Measurements from ENCODE around the gene AHCY. TPM values are rescaled to one million over a fixed set of nuclear protein-coding genes. Genes with fewer than 3 reads are reported as not detected.

The AHCY gene
- total RNA-seq, 1 donor from 2014 or later, result 59.6 TPM

DNA sequence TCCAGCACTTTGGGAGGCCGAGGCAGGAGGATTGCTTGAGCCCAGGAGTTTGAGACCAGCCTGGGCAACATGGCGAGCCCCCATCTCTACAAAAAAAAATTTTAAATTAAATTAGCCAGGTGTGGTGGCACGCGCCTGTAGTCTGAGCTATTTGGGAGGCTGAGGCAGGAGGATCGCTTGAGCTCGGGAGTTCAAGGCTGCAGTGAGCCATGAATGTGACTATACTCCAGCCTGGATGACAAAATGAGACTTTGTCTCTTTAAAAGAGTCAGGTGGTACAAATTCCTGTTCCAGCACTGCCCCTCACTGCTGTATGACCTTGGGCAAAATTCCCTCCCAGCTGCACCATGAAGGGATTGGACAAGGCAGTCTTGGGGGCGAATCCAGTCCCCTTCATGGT is 28.5 kb downstream of the AHCY start:
- TF ChIP-seq, protein P1, sequence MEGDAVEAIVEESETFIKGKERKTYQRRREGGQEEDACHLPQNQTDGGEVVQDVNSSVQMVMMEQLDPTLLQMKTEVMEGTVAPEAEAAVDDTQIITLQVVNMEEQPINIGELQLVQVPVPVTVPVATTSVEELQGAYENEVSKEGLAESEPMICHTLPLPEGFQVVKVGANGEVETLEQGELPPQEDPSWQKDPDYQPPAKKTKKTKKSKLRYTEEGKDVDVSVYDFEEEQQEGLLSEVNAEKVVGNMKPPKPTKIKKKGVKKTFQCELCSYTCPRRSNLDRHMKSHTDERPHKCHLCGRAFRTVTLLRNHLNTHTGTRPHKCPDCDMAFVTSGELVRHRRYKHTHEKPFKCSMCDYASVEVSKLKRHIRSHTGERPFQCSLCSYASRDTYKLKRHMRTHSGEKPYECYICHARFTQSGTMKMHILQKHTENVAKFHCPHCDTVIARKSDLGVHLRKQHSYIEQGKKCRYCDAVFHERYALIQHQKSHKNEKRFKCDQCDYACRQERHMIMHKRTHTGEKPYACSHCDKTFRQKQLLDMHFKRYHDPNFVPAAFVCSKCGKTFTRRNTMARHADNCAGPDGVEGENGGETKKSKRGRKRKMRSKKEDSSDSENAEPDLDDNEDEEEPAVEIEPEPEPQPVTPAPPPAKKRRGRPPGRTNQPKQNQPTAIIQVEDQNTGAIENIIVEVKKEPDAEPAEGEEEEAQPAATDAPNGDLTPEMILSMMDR (IDR thresholded peaks at IDR 0.05), result no peak
- Histone ChIP-seq H3K27me3 (no peaks in the 10 kb centered on the region), H3K4me3 (no peak overlapping the region), H3K9me3 (no peaks in the 10 kb centered on the region), H3K36me3 (peaks cover 8% of the 10 kb centered on the region), H3K4me1 (no peaks in the 10 kb centered on the region), H3K27ac (no peak overlapping the region)
- ATAC-seq, result no peak
- intact Hi-C loops (cut with DNase I), result no loop called here
- no peak for DNase-seq

DNA sequence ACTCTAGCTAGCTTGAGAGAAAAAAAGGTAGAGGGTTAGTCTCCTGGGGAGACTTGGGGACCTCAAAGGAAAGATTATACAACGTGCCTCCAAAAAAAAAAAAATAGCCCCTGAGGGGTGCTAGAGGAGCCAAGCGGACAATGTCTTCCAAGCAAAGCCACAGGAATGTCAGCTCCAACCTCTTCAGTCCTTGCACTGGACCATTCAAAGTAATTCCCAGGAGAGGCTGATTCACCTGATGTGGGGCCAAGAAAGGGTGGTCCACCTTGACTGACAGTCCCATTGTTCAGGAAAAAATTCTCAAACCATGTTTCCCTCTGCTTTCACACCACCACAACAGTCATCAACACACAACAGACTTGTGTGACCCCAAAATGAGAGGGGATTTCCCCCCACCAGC is 31.2 kb downstream of the AHCY start:
- TF ChIP-seq, protein P1 (IDR thresholded peaks at IDR 0.05), result no peak
- Histone ChIP-seq H3K4me3 (no peak overlapping the region), H3K9me3 (no peaks in the 10 kb centered on the region), H3K36me3 (peaks cover 8% of the 10 kb centered on the region), H3K4me1 (peaks cover 4% of the 10 kb centered on the region), H3K27me3 (no peaks in the 10 kb centered on the region), H3K27ac (no peak overlapping the region)
- DNase-seq (no peak), ATAC-seq (no peak)
- intact Hi-C loops (cut with DNase I), result no loop called here

DNA sequence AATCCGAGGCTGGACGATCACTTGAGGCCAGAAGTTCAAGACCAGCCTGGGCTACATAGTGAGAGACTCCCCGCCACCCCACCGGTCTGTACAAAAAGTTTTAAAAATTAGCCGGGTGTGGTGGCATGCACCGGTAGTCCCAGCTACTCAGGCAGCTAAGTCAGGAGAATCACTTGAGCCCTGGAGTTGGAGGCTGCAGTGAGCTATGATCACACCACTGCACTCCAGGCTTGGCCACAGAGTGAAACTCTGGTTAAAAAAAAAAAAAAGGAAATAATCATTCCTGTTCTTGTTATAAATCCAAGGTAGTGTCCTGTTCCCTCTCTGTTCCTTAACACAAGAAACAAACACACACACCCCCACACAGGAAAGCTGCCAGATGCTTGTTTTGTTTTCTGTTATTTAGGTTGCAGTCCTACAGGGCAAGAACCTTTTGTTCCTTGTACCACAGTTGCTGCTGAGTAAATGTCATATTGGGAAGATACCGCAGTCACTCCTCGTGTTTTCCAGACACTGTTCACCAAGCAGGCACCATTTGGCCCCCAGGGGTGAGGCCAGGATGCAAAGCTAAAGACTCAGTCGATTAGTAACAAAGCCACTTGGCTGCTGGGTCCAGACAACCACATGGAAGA is 33.0 kb downstream of the AHCY start:
- no peaks in the 10 kb centered on the region for H3K27me3 ChIP-seq
- H3K9me3 ChIP-seq, result no peaks in the 10 kb centered on the region
- DNase-seq (no peak), ATAC-seq (no peak)
- H3K4me1 ChIP-seq, result peaks cover 4% of the 10 kb centered on the region
- no peaks in the 10 kb centered on the region for H3K36me3 ChIP-seq
- TF ChIP-seq, protein P1 (IDR thresholded peaks at IDR 0.05), result no peak
- intact Hi-C loops (cut with DNase I), result no loop called here
- H3K4me3 ChIP-seq, result no peak overlapping the region
- no peak overlapping the region for H3K27ac ChIP-seq

DNA sequence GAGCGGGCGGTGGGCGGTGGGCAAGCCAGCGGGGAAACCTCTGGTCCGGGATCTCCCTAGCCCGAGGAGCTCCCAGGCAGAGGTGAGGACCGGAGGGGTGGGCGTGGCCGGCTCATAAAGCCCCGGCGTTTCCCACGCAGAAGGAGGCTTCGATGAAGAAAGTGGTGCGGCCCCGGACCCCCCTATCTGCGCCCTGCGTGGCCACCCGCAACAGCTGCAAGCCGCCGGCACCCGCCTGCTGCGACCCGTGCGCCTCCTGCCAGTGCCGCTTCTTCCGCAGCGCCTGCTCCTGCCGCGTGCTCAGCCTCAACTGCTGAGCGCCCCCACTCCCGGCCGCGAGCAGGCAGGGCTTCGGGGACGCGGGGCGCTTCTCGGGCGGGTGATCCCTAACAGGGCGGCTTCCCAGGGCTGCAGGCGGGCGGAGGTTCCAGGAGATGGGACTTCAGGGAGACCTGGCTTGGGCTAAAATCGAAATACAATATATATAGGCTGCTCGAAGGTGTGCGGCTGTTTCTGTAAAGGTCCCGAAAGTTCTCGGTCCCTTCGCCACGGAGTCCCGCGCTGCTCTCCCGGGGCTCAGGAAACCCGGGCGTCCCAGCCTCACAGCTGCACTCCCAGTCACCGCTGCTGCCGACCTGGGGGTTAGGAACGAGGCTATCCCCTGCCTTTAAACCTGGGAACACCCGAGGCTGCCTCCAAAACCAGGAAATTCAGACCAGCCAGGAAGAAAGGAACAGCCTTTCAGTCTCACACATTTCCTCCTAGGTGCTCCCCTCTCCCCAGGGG is 34.1 kb downstream of the AHCY start:
- Histone ChIP-seq H3K4me1 (peaks cover 4% of the 10 kb centered on the region), H3K9me3 (no peaks in the 10 kb centered on the region), H3K27me3 (no peaks in the 10 kb centered on the region), H3K4me3 (peak overlapping the region; percentile 49), H3K36me3 (no peaks in the 10 kb centered on the region), H3K27ac (no peak overlapping the region)
- TF ChIP-seq, protein P1 (IDR thresholded peaks at IDR 0.05), result no peak
- peak; percentile 84 for ATAC-seq
- intact Hi-C loops (cut with DNase I), result no loop called here
- peak; percentile 71 for DNase-seq

DNA sequence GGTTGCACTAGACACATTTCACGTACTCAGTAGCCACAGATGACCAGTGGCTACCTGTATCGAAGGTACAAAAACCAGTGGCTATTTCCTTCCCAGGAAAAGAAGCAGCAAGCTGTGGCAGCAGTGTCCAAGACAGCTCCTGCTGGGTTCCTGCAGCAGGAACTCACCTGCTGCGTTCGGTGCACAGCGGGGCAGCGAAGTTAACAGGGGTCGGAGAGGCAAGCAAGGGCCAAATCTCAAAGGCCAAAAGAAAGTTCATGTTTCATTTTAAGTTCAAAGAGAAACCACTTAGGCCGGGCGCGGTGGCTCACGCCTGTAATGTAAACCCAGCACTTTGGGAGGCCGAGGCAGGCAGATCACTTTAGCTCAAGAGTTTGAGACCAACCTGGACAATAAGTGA is 35.0 kb downstream of the AHCY start:
- Histone ChIP-seq H3K9me3 (no peaks in the 10 kb centered on the region), H3K27me3 (no peaks in the 10 kb centered on the region), H3K27ac (no peak overlapping the region), H3K4me3 (no peak overlapping the region), H3K36me3 (no peaks in the 10 kb centered on the region), H3K4me1 (peaks cover 4% of the 10 kb centered on the region)
- TF ChIP-seq, protein P1 (IDR thresholded peaks at IDR 0.05), result no peak
- DNase-seq (no peak), ATAC-seq (no peak)
- intact Hi-C loops (cut with DNase I), result no loop called here
